ENCODE data around the gene DVL2. TPM values are rescaled to one million over a fixed set of nuclear protein-coding genes. Genes with fewer than 3 reads are reported as not detected.

Gene DVL2
- total RNA-seq, 1 experiment from 2014 or later = 82.9 TPM

DNA sequence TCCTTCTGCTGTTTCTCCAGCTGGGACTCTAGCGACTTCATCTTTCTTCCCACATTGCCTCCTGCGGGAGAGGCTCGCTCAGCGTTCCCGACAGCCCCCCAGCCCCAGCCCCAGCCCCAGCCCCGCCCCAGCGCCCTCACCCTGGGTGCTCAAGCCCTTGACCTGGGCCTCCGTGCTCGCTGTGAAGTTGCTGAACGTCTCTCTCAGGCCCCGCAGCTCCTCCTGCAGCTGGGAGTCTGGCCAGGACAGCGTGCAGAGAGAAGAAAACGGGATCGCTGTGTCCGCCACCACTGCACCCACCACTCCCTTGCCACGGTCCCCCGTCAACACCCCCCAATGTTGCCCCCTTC, 57.5 kb downstream of the DVL2 start:
- Histone ChIP-seq H3T11ph (ENCODE audit: low read length) (no peak overlapping the region), H3K9me3 (ENCODE audit: control insufficient read depth, low read depth, low read length) (no peaks in the 10 kb centered on the region), H3K27me3 (ENCODE audit: insufficient read depth, low read length) (peaks cover 5% of the 10 kb centered on the region; the same call in 1 of the 2 replicates), H2BK15ac (ENCODE audit: low read depth, low read length) (no peak overlapping the region), H3K79me1 (ENCODE audit: insufficient read depth, low read depth, low read length, poor library complexity, severe bottlenecking) (no peaks in the 10 kb centered on the region), H3K79me2 (ENCODE audit: insufficient read depth, low read length) (no peaks in the 10 kb centered on the region), H4K91ac (ENCODE audit: insufficient read length, low read depth, low read length) (no peak overlapping the region), H3K14ac (ENCODE audit: insufficient read depth, low read length) (no peak overlapping the region), H3K23ac (ENCODE audit: insufficient read length, low read depth, low read length) (no peak overlapping the region), H2AFZ (ENCODE audit: low read length) (no peak overlapping the region), H2BK20ac (ENCODE audit: low read depth, low read length, poor library complexity, severe bottlenecking) (no peak overlapping the region), H3K9ac (ENCODE audit: extremely low read depth, insufficient read length, low read length) (no peak overlapping the region), H3K4me2 (ENCODE audit: insufficient read depth, insufficient read length, low read length) (peak overlapping the region; percentile 91), H2BK120ac (ENCODE audit: low read depth, low read length, poor library complexity, severe bottlenecking) (no peak overlapping the region), H3K4ac (ENCODE audit: low read depth, low read length) (no peak overlapping the region), H2AK5ac (ENCODE audit: insufficient read length, low read length) (no peak overlapping the region), H2BK5ac (ENCODE audit: insufficient read length, low read length) (no peak overlapping the region), H3K18ac (ENCODE audit: insufficient read length, low read depth, low read length) (no peak overlapping the region), H4K8ac (replicated peaks; ENCODE audit: insufficient read length, low read depth, low read length) (no peak overlapping the region), H4K5ac (ENCODE audit: insufficient read length, low read depth, low read length) (peak overlapping the region; percentile 2), H4K20me1 (ENCODE audit: control insufficient read depth, insufficient read depth, insufficient read length) (no peaks in the 10 kb centered on the region), H2BK12ac (ENCODE audit: insufficient read length, low read depth, low read length) (no peak overlapping the region), H3K4me1 (ENCODE audit: insufficient read depth, low read length) (no peaks in the 10 kb centered on the region; the same call in 1 of the 2 replicates), H3K56ac (ENCODE audit: insufficient read length, low read depth, low read length) (no peak overlapping the region), H3K23me2 (ENCODE audit: insufficient read length, low read depth, low read length, poor library complexity, severe bottlenecking) (peaks cover 16% of the 10 kb centered on the region), H3K27ac (ENCODE audit: insufficient read length, low read depth, low read length) (no peak overlapping the region)
- Mint-ChIP-seq H3K9me3 (no peaks in the 10 kb centered on the region), H3K4me3 (no peak overlapping the region), H3K27ac (no peak overlapping the region), H3K4me1 (peaks cover 5 to 10% of the 10 kb centered on the region in 2 experiments; a peak in 3 of 4 replicates), H3K36me3 (ENCODE audit: insufficient read depth in 1 of 3, low read depth in 3 of 3) (no peaks in the 10 kb centered on the region), H3K27me3 (ENCODE audit: low read depth) (peaks cover 34% of the 10 kb centered on the region)
- WGBS (ENCODE audit: extremely low coverage, insufficient read length, low lambda C conversion rate) = no CpG with 5 or more reads among the region's 17 CpGs
- TF ChIP-seq, protein P1, sequence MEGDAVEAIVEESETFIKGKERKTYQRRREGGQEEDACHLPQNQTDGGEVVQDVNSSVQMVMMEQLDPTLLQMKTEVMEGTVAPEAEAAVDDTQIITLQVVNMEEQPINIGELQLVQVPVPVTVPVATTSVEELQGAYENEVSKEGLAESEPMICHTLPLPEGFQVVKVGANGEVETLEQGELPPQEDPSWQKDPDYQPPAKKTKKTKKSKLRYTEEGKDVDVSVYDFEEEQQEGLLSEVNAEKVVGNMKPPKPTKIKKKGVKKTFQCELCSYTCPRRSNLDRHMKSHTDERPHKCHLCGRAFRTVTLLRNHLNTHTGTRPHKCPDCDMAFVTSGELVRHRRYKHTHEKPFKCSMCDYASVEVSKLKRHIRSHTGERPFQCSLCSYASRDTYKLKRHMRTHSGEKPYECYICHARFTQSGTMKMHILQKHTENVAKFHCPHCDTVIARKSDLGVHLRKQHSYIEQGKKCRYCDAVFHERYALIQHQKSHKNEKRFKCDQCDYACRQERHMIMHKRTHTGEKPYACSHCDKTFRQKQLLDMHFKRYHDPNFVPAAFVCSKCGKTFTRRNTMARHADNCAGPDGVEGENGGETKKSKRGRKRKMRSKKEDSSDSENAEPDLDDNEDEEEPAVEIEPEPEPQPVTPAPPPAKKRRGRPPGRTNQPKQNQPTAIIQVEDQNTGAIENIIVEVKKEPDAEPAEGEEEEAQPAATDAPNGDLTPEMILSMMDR (conservative IDR thresholded peaks at IDR 0.05) = no peak
- peak; percentile 72 for DNase-seq

All from H9 (cell line).